Superior temporal gyrus (tissue), 1 donor: ENCODE data around the gene EHD1.
"Not testable (repeated sequence)": the region's sequence is repeated elsewhere in the genome, so short reads cannot be mapped to it uniquely, and the experiment has no call there.

Experiments
- DNase-seq: peaks from one replicate; pipeline ENCODE4 v3.0.0-alpha.2; 2016; ENCODE audit errors: extremely low spot score

Gene EHD1

GRCh38 chr11:64856382-64857227 lies 21.8 kb downstream of the EHD1 start:
- DNase-seq = no peak

GRCh38 chr11:64855596-64856304 lies 22.7 kb downstream of the EHD1 start:
- DNase-seq = no peak

GRCh38 chr11:64854534-64855502 lies 23.6 kb downstream of the EHD1 start:
- DNase-seq = no peak

- DNase-seq = no peak
Measured at GRCh38 chr11:64854157-64854533, 24.3 kb downstream of the EHD1 start.

GRCh38 chr11:64853709-64854108 lies 24.7 kb downstream of the EHD1 start:
- DNase-seq = no peak

- DNase-seq = no peak
Measured at GRCh38 chr11:64852804-64853509, 25.5 kb downstream of the EHD1 start.

GRCh38 chr11:64851831-64852351 lies 26.5 kb downstream of the EHD1 start:
- no peak for DNase-seq

GRCh38 chr11:64850979-64851567 lies 27.3 kb downstream of the EHD1 start:
- no peak for DNase-seq

GRCh38 chr11:64849598-64850356 lies 28.6 kb downstream of the EHD1 start:
- no peak for DNase-seq

GRCh38 chr11:64848826-64849597 lies 29.4 kb downstream of the EHD1 start:
- DNase-seq = no peak

GRCh38 chr11:64848214-64848825 lies 30.1 kb downstream of the EHD1 start:
- no peak for DNase-seq

GRCh38 chr11:64846998-64847666 lies 31.3 kb downstream of the EHD1 start:
- DNase-seq = peak; percentile 95

GRCh38 chr11:64845776-64846129 lies 32.7 kb downstream of the EHD1 start:
- DNase-seq = not testable (repeated sequence)

GRCh38 chr11:64845129-64845775 lies 33.2 kb downstream of the EHD1 start:
- DNase-seq = no peak

- no peak for DNase-seq
Measured at GRCh38 chr11:64844330-64845128, 33.9 kb downstream of the EHD1 start, which contains the start of gene CDC42BPG. CDC42BPG (minus strand) TSS chr11:64844653; CDS start chr11:64844569, 84 bp downstream.

GRCh38 chr11:64843686-64844329 lies 34.6 kb downstream of the EHD1 start:
- DNase-seq = no peak
